HG03280 (cell line): ENCODE results near the gene TMA7B.

Experiments
- ATAC-seq: cut with Tn5 transposase; IDR thresholded peaks from one replicate; pipeline ENCODE4 v1.9.1; 2021; ENCODE audit warnings: mild to moderate bottlenecking, moderate library complexity; ENCODE audit not compliant: unreplicated experiment

Gene TMA7B

GRCh38 chr22:39997939-39998726 lies 37.9 kb downstream of the TMA7B start:
- no peak for ATAC-seq

- ATAC-seq, result no peak
Observed at GRCh38 chr22:39999144-39999757, 39.1 kb downstream of the TMA7B start.

- ATAC-seq, result no peak
Observed at GRCh38 chr22:40000171-40000570, 40.0 kb downstream of the TMA7B start.

- ATAC-seq, result no peak
Observed at GRCh38 chr22:40001106-40001505, 40.9 kb downstream of the TMA7B start.

- no peak for ATAC-seq
Observed at GRCh38 chr22:40001800-40002577, 41.8 kb downstream of the TMA7B start.

GRCh38 chr22:40002935-40003715 lies 42.9 kb downstream of the TMA7B start:
- ATAC-seq, result no peak

- no peak for ATAC-seq
Observed at GRCh38 chr22:40004836-40005235, 44.6 kb downstream of the TMA7B start.

GRCh38 chr22:40006641-40007040 lies 46.4 kb downstream of the TMA7B start:
- ATAC-seq, result no peak

GRCh38 chr22:40007853-40008710 lies 47.9 kb downstream of the TMA7B start:
- no peak for ATAC-seq

GRCh38 chr22:40008726-40009291 lies 48.6 kb downstream of the TMA7B start:
- no peak for ATAC-seq

GRCh38 chr22:40009292-40009774 lies 49.1 kb downstream of the TMA7B start:
- no peak for ATAC-seq

GRCh38 chr22:40009951-40010671 lies 49.9 kb downstream of the TMA7B start:
- no peak for ATAC-seq

- no peak for ATAC-seq
Observed at GRCh38 chr22:40010746-40011145, 50.5 kb downstream of the TMA7B start.
